Left ventricle myocardium inferior (tissue), 1 donor: Measurements from ENCODE around the gene CAMK2D. TPM values are rescaled to one million over a fixed set of nuclear protein-coding genes. Genes with fewer than 3 reads are reported as not detected.

Experiments
- DNase-seq: peaks from one replicate; pipeline ENCODE4 v3.0.0-alpha.2; 2020
- H3K27ac ChIP-seq: fragments of 200-600 bp; replicated peaks from 2 replicates; pipeline ENCODE4 v1.8.0; 2021
- H3K27me3 ChIP-seq: fragments of 200-600 bp; 2 replicates; pipeline ENCODE4 v1.8.0; 2021; ENCODE audit warnings: low read depth
- H3K36me3 ChIP-seq: fragments of 200-600 bp; 2 replicates; pipeline ENCODE4 v1.8.0; 2021
- H3K4me1 ChIP-seq: fragments of 200-600 bp; 2 replicates; pipeline ENCODE4 v1.8.0; 2021
- H3K4me3 ChIP-seq: fragments of 200-600 bp; 2 replicates; pipeline ENCODE4 v1.8.0; 2021; ENCODE audit warnings: mild to moderate bottlenecking, moderate library complexity
- H3K9me3 ChIP-seq: fragments of 200-600 bp; replicated peaks from 2 replicates; pipeline ENCODE4 v1.8.0; 2021
- intact Hi-C: fragments of 100-400 bp; cut with micrococcal nuclease; formaldehyde crosslinking; loops from one replicate; pipeline ENCODE4 v1.11.0; 2022
- total RNA-seq: library from RNA; stranded (reverse); fragmentation: NEBNext Ultra II Directional; extraction: Animal tissue kit (Norgen Biotek cat#: 25700); gene quantifications from one replicate; pipeline ENCODE4 v1.2.1, GENCODE V29; 2021
- TF ChIP-seq, protein P1 (sequence below): fragments of 200-600 bp; IDR thresholded peaks from 2 replicates; pipeline ENCODE4 v1.8.0; 2021; ENCODE audit warnings: antibody characterized with exemption, mild to moderate bottlenecking, borderline replicate concordance
- donor health status: DM: no; HTN: yes; CAD: no; lungs with severe emphysema.

The CAMK2D gene
- total RNA-seq, 1 donor from 2014 or later, result 223 TPM

DNA sequence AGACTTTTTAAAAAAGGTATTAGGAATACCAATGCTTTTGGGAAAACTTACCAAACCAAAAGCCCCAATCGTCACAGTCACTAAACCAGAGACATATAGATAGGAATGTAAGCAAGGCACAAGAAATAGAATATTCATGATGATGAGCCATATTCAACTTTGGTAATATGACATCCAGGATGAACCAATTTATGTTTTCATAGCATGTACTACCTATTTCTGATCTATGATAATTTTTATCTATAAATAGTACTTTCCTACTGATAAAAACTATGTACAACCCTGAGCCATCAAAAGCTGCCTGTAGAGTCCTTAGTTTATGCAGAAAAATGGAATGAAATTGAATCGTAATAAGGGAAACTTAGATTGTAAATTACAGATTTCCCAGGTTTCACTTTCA, 18.9 kb downstream of the CAMK2D start:
- no peak for DNase-seq
- TF ChIP-seq, protein P1, sequence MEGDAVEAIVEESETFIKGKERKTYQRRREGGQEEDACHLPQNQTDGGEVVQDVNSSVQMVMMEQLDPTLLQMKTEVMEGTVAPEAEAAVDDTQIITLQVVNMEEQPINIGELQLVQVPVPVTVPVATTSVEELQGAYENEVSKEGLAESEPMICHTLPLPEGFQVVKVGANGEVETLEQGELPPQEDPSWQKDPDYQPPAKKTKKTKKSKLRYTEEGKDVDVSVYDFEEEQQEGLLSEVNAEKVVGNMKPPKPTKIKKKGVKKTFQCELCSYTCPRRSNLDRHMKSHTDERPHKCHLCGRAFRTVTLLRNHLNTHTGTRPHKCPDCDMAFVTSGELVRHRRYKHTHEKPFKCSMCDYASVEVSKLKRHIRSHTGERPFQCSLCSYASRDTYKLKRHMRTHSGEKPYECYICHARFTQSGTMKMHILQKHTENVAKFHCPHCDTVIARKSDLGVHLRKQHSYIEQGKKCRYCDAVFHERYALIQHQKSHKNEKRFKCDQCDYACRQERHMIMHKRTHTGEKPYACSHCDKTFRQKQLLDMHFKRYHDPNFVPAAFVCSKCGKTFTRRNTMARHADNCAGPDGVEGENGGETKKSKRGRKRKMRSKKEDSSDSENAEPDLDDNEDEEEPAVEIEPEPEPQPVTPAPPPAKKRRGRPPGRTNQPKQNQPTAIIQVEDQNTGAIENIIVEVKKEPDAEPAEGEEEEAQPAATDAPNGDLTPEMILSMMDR, result no peak
- H3K4me1 ChIP-seq, result peaks cover 84% of the 10 kb centered on the region

GRCh38 chr4:113741956-113742355, 19.6 kb downstream of the CAMK2D start:
- TF ChIP-seq, protein P1, result no peak
- DNase-seq, result no peak
- peak overlapping the region; percentile 32 for H3K27ac ChIP-seq
- peaks cover 90% of the 10 kb centered on the region for H3K4me1 ChIP-seq
- no peak overlapping the region for H3K4me3 ChIP-seq
- no peaks in the 10 kb centered on the region for H3K27me3 ChIP-seq
- no peaks in the 10 kb centered on the region for H3K36me3 ChIP-seq
- no peaks in the 10 kb centered on the region for H3K9me3 ChIP-seq
- intact Hi-C loops, result no loop called here

More for the DNA sequence above, 18.9 kb downstream of the CAMK2D start:
- Histone ChIP-seq H3K27ac (peak overlapping the region; percentile 32), H3K4me3 (no peak overlapping the region), H3K36me3 (no peaks in the 10 kb centered on the region), H3K27me3 (no peaks in the 10 kb centered on the region), H3K9me3 (no peaks in the 10 kb centered on the region)
- intact Hi-C loops, result no loop called here

- TF ChIP-seq, protein P1, result no peak
- Histone ChIP-seq H3K4me1 (peaks cover 88% of the 10 kb centered on the region), H3K36me3 (no peaks in the 10 kb centered on the region), H3K27me3 (no peaks in the 10 kb centered on the region), H3K9me3 (no peaks in the 10 kb centered on the region), H3K27ac (no peak overlapping the region), H3K4me3 (no peak overlapping the region)
- intact Hi-C loops, result no loop called here
- DNase-seq, result no peak
These were observed 20.6 kb downstream of the CAMK2D start for GRCh38 chr4:113740857-113741379.

DNA sequence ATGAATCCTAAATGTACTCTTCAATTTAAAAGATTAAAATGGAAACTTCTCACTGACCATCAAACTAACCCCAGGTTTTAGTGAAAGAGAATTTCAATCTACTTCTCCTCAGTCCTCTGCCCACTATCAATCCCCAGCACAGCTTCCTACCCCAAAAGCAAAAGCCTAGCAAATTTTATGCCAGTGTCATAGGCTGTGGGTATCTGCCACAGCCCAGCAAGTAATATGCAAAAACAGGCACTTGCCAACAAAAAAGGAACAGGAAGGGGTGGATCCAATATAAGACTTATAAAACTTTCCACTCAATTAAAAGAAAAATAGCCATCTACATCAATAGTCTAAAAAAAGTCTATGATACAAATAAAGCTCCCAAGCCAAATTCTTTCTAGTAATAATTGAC, 22.3 kb downstream of the CAMK2D start:
- no peaks in the 10 kb centered on the region for H3K27me3 ChIP-seq
- intact Hi-C loops, result no loop called here
- TF ChIP-seq, protein P1, result no peak
- H3K4me1 ChIP-seq, result peaks cover 79% of the 10 kb centered on the region
- peaks cover 4% of the 10 kb centered on the region for H3K36me3 ChIP-seq
- H3K9me3 ChIP-seq, result no peaks in the 10 kb centered on the region
- no peak for DNase-seq
- H3K27ac ChIP-seq, result peak overlapping the region; percentile 45
- no peak overlapping the region for H3K4me3 ChIP-seq

DNA sequence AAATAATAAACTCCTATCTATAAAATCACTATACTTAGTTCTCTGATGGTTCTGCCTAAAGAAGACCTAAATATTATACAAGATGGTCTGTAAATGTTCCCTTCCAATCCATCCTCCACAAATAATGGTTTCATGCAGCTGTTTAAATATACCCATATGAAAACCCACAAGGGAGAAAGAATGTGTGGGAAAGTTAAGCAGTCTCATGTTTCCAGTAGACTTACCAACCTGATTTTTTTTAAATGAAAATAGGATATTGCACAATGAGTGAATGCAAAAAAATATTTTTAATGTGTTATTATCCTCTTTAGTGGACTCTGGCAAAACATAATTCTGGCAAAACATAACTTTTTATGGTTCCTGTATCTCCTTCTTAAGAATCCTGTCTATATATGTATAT, 23.3 kb downstream of the CAMK2D start:
- peaks cover 79% of the 10 kb centered on the region for H3K4me1 ChIP-seq
- no peaks in the 10 kb centered on the region for H3K9me3 ChIP-seq
- peaks cover 4% of the 10 kb centered on the region for H3K36me3 ChIP-seq
- intact Hi-C loops, result no loop called here
- TF ChIP-seq, protein P1, result no peak
- no peak for DNase-seq
- H3K27me3 ChIP-seq, result no peaks in the 10 kb centered on the region
- peak overlapping the region; percentile 45 for H3K27ac ChIP-seq
- H3K4me3 ChIP-seq, result no peak overlapping the region
